HFF-Myc (cell line): Measurements from ENCODE around the gene A3GALT2.

ENCODE experiments used
- DNase-seq: peaks from one replicate; pipeline ENCODE4 v3.0.0-alpha.2; 2011; ENCODE audit warnings: low read depth; ENCODE audit errors: extremely low read depth
- H3K4me3 ChIP-seq: replicated peaks from 2 replicates; pipeline ENCODE4 v1.5.1; 2011; ENCODE audit warnings: low read depth, mild to moderate bottlenecking, control low read depth, low read length
- CTCF ChIP-seq: IDR thresholded peaks from 2 replicates; pipeline ENCODE4 v1.5.1; 2012; ENCODE audit warnings: mild to moderate bottlenecking, low read depth, low read length, control low read depth; ENCODE audit errors: missing control alignments

The A3GALT2 gene

GRCh38 chr1:33299461-33300155 is 21.3 kb downstream of the A3GALT2 start:
- no peak overlapping the region for H3K4me3 ChIP-seq
- no peak for DNase-seq
- no peak for TF ChIP-seq CTCF

GRCh38 chr1:33298623-33299277 is 22.1 kb downstream of the A3GALT2 start:
- DNase-seq, result peak; percentile 36
- peak; percentile 93 for TF ChIP-seq CTCF
- no peak overlapping the region for H3K4me3 ChIP-seq

GRCh38 chr1:33297911-33298622 is 22.8 kb downstream of the A3GALT2 start:
- no peak overlapping the region for H3K4me3 ChIP-seq
- no peak for TF ChIP-seq CTCF
- DNase-seq, result no peak

- no peak for TF ChIP-seq CTCF
- no peak for DNase-seq
- H3K4me3 ChIP-seq, result no peak overlapping the region
Observed at GRCh38 chr1:33296824-33297223, 24.1 kb downstream of the A3GALT2 start.

GRCh38 chr1:33296082-33296458 is 24.8 kb downstream of the A3GALT2 start:
- H3K4me3 ChIP-seq, result no peak overlapping the region
- no peak for TF ChIP-seq CTCF
- no peak for DNase-seq

GRCh38 chr1:33295450-33296081 is 25.3 kb downstream of the A3GALT2 start:
- H3K4me3 ChIP-seq, result no peak overlapping the region
- peak; percentile 44 for DNase-seq
- TF ChIP-seq CTCF, result peak; percentile 98
